GM20431 (cell line): ENCODE measurements around the gene SOX13.

Experiments
- in situ Hi-C: fragments of 300-500 bp; cut with MseI, MboI; formaldehyde crosslinking; loops from one replicate; pipeline ENCODE4 v1.15.0; 2020; ENCODE audit warnings: low sequenced_read_pairs; ENCODE audit not compliant: unreplicated experiment

Gene SOX13

DNA sequence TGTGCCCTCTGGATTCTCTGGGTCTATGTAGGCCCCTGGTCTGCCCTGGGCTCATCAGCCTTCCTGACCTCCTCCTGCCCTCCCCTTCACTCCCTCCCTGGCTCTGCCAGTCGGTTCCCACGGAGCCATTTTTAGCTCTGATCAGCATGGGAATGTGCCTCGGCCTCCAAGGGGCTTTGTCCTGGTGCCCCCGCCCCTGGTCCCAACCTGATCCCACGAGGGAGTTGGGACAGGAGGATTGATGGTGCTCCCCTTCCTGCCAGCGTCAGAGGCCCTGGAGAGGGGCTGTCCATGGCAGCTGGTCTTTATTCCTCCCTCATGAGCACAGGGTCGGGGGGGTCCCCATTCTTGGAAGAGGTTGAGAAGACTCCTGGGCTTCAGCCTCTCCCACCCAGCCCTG lies 54.0 kb downstream of the SOX13 start:
- in situ Hi-C loops: loop anchor here (10.0 kb wide), 1 partner anchor 262 kb away; the partner anchor contains the start of gene SNRPE

DNA sequence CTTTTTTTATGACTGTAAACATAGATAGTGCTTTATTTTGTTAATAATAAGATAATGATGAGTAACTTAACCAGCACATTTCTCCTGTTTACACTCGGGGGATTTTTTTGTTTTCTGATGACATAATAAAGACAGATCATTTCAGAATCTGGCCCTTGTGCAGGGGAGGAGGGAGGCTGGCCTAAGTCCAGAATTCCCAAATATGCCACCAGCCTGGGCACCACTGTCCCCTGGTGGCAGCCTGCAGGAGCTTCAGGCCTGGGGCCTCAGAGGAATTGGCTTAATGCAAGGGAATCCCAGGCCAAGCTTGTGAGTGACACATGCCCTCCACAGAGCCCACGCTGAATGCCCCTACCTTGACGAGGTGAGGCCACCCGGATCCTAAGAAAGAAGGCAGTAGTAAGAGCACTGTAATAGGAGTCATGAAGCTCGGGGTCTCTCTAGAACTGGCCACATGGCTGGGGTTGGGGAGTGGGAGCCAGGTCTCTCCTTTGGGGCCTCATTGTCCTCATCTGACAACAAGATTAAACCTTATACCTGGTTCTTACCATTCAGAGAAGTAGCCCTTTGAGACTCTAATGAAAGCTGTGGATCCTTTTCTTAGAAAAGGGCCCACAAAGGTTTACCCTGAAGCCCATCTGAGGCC lies 54.8 kb downstream of the SOX13 start:
- in situ Hi-C loops: loop anchor here (10.0 kb wide), 1 partner anchor 263 kb away; the partner anchor contains the start of gene SNRPE

- in situ Hi-C loops: loop anchor here (10.0 kb wide), 1 partner anchor 264 kb away; the partner anchor contains the start of gene SNRPE
These were observed 55.6 kb downstream of the SOX13 start for GRCh38 chr1:204128464-204128963.

GRCh38 chr1:204128964-204129896 lies 56.3 kb downstream of the SOX13 start:
- in situ Hi-C loops: loop anchor here (10.0 kb wide), 1 partner anchor 264 kb away; the partner anchor contains the start of gene SNRPE

- in situ Hi-C loops: no loop called here
These were observed 57.3 kb downstream of the SOX13 start for GRCh38 chr1:204130178-204130577.

GRCh38 chr1:204130981-204131892 lies 58.3 kb downstream of the SOX13 start:
- in situ Hi-C loops: no loop called here

DNA sequence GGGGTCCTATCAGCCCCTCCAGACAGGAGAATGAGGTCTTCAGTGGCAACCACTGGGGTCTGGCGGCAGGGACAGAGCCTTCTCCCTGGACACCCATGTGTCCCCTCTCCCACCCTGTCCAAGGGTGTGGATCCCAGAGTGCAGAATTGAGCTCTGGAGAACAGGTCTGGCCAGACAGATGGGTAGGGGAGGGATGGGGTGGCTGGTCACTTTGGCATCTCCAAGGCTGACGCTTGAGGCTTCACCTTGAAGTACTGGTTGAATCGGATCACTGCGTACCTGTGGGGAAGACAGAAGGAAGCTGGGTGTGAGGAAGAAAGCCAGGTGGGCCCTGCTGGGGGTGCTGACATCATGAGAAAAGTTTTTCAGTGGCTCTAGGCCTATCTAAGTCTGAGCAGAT lies 59.1 kb downstream of the SOX13 start:
- in situ Hi-C loops: no loop called here

GRCh38 chr1:204132718-204133117 lies 59.8 kb downstream of the SOX13 start:
- in situ Hi-C loops: no loop called here

DNA sequence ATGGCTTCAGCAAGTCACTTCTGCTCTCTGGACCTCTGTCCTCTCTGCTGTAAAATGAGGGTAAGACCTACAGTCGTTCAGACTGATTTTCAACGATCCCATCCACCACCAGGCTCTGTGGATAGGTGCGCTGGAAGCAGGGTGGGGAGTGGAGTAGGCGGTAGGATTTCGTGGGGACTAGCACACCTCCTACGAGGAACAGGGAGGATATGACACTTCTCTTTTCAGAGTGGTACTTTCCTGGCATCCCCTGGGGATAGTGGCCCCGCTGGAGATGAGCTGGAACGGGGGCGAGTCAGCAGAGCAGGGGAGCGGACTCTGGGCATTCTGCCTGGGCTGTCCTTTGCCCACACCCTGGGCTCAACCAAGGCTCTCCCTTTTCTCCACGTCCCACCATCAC lies 61.2 kb downstream of the SOX13 start:
- in situ Hi-C loops: no loop called here

GRCh38 chr1:204136814-204137213 lies 63.9 kb downstream of the SOX13 start:
- in situ Hi-C loops: no loop called here

GRCh38 chr1:204139088-204139487 lies 66.2 kb downstream of the SOX13 start:
- in situ Hi-C loops: no loop called here

- in situ Hi-C loops: no loop called here
These were observed 67.0 kb downstream of the SOX13 start for GRCh38 chr1:204139952-204140351.

GRCh38 chr1:204141131-204141530 lies 68.2 kb downstream of the SOX13 start:
- in situ Hi-C loops: no loop called here

DNA sequence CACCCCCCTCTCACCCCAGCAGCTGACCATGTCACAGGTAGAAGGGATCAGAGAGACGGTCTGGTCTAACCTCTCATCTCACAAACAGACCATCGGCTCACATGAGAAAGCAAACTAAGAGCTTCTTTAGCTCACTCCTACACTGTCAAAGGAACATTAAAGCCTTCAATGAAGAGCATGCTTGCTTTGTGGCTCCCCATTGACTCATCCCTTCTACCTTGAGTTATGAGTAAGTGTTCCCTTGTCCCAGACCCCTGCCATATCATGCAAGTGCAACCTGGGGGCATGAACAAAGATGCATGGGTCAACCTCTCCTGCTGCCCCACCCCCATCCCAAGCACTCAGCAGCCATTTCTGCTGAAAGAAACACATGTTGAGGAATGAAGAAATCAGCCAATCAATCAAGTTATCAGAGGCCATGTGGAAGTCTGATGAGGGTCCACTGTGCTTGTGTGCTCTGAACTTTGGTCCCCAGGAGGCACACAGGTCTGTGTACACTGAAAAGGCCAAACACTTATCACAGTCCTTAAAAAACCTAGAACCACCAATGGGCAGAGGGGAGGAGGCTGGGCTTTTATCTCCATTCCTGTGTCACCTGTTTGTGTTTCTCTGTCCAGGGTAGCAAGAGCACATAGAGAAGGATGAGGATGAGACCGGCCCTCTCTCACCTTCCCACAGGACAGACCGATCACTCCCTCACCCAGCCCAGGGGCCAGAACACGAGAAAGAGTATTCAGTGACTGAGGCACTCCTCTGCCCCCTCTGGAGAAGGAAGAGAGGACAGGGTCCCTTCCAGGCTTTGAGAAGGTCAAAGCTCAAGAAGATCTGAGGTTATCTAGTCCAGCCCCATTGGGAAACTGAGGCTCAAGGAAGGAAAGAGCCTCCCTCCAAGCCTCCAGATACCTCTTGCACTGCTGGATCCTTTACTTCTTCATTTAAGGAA lies 69.4 kb downstream of the SOX13 start:
- in situ Hi-C loops: no loop called here

DNA sequence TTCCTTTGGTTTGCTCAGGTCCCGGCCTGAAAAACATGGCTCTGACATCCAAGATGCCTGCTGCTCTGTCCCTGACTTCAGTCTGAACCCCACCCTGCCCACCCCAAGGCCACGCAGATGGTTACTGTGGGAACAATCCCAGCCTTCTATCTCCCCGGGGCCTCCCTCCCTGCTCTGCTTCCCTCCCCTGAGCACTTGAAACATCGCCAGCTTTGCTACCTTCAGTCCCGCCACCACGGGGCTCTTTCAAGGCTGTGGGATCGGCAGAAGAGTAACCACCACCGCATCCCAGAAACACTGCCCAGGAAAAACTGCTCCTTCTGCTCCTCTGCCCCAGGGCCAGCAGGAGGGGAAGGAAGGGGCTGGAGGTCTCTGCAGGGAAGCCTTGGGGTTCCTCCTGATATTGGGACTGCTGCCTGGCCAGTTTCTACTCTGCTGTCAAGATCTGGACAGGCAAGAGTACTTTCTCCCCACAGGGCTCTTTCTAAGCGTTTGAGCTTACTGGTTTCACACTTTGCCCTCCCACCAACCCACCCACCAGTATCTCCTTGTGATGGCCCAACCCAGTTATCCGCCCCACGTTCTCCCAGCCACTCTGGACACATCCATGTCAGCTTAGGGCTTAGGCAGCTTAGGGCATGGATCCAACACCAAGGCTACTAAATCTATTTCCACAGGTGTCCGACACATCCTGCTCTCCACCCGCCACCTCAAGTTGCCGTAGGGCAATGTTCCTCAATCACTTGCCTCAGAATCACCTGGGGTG lies 70.5 kb downstream of the SOX13 start:
- in situ Hi-C loops: no loop called here

- in situ Hi-C loops: no loop called here
These were observed 72.2 kb downstream of the SOX13 start for GRCh38 chr1:204145033-204145504.

DNA sequence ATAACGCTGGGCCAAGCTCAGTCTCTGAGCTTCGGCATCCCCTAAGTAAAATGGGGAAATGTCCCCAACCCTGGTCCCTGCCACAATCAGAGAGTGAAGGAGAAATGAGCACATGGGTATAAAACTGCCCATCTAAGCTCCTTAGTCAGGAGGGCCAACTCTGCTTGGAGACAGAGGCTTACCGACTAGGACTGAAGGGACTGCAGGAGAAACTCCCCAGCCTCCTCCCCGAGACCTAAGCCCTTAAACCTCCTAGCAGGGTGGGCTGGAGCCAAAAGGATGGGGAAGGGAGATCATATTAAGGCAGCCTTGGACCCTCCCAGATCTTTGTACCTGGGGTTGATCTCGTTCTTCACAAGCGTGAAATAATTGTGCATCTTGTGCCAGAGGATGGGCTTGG lies 73.4 kb downstream of the SOX13 start:
- in situ Hi-C loops: no loop called here

DNA sequence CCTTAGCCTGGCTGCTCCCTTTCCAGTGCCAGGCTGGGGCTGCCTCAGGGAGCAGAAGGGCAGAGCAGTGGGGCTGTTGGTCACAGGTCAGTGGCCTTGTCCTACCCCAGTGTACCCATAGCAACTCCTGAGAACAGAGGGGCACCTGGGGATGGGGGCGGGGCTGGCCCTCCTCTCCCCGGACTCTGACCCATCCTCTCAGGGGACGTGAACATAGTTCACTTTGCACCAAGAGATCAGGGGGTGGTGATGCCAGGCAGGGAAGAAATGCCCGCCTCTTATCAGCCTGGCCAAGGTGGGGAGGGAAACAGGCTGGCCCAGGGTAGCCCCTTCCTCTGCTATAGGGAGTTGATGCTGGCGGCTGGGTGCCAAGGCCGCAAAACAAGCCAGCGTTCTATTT lies 74.0 kb downstream of the SOX13 start:
- in situ Hi-C loops: no loop called here
